WERI-Rb-1 (cell line): ENCODE results near the gene POLDIP3.

Experiments
- DNase-seq: peaks from one replicate; pipeline ENCODE4 v3.0.0-alpha.2; 2020
- H3K27ac ChIP-seq: fragments of 250-450 bp; sonication (Bioruptor Pico); 2 replicates; pipeline ENCODE4 v1.5.1; 2020; ENCODE audit warnings: mild to moderate bottlenecking, moderate library complexity
- H3K27me3 ChIP-seq: fragments of 250-450 bp; sonication (Bioruptor Pico); 2 replicates; pipeline ENCODE4 v1.5.1; 2021; ENCODE audit warnings: mild to moderate bottlenecking, low read depth, moderate library complexity; ENCODE audit not compliant: insufficient read depth, severe bottlenecking
- H3K36me3 ChIP-seq: fragments of 250-450 bp; sonication (Bioruptor Pico); 2 replicates; pipeline ENCODE4 v1.5.1; 2020; ENCODE audit warnings: mild to moderate bottlenecking, moderate library complexity
- H3K4me3 ChIP-seq: 2 replicates; pipeline ENCODE4 v1.5.1; 2011; ENCODE audit warnings: low read depth, mild to moderate bottlenecking, control low read depth, low read length
- H3K9me3 ChIP-seq: fragments of 250-450 bp; sonication (Bioruptor Pico); 2 replicates; pipeline ENCODE4 v1.5.1; 2021; ENCODE audit warnings: mild to moderate bottlenecking, moderate library complexity; ENCODE audit not compliant: severe bottlenecking
- CTCF ChIP-seq: IDR thresholded peaks from 2 replicates; pipeline ENCODE4 v1.5.1; 2011; ENCODE audit warnings: low read depth, mild to moderate bottlenecking, control low read depth, inconsistent platforms, low read length

The POLDIP3 gene

GRCh38 chr22:42591987-42592386 is 22.7 kb downstream of the POLDIP3 start:
- H3K9me3 ChIP-seq = no peaks in the 10 kb centered on the region
- no peak for TF ChIP-seq CTCF

DNA sequence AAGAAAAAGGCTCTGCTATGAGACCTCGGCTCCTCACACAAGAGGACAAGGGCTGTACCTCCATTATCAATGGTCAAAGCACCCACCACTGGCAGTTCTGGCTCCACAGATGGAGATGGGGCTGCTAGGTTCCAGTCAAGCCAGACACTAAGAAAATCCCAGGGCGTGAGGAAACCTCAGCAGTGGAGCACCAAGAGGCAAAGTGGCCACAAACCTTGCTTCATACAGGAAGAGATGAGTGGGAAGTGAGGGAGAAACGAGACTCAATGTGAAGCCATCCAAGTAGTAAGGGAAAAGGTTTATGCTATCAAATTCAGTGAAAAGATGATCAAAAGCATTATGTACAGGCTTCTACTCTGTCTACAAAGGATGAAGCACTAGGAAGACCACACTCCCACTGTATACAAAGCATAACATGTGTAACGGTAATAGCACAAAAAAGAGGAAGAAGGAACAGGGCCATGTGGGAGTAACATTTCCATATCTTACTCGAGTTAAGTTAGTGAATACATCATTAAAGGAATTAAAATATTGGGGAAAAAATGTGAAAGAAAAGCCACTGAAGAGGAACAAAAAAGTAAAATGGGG is 27.0 kb downstream of the POLDIP3 start:
- no peak for TF ChIP-seq CTCF
- H3K4me3 ChIP-seq = no peak overlapping the region
- no peaks in the 10 kb centered on the region for H3K27me3 ChIP-seq
- H3K27ac ChIP-seq = no peak overlapping the region
- DNase-seq = no peak
- H3K36me3 ChIP-seq = peaks cover 77% of the 10 kb centered on the region
- no peaks in the 10 kb centered on the region for H3K9me3 ChIP-seq

More at GRCh38 chr22:42591987-42592386, 22.7 kb downstream of the POLDIP3 start:
- Histone ChIP-seq H3K27ac (no peak overlapping the region), H3K27me3 (no peaks in the 10 kb centered on the region), H3K36me3 (peaks cover 86% of the 10 kb centered on the region), H3K4me3 (no peak overlapping the region)
- DNase-seq = no peak

DNA sequence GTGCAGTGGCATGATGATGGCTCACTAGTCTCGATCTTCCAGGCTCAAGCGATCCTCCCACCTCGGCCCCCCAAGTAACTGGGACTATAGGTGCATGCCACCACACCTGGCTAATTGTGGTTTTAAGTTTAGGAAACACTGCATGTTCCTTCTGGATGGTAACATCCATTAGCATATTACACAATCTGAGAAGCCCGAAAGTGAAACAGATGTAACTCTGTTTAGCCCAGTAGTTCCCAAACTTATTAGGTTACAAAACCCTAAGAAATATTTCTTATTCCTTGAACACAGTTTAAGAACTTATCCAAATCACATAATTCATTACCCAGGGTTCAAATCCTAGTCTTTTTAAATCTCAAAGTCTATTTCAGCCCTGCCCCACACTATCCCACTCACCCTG is 28.3 kb downstream of the POLDIP3 start:
- H3K36me3 ChIP-seq = peaks cover 66% of the 10 kb centered on the region
- H3K4me3 ChIP-seq = no peak overlapping the region
- no peak for TF ChIP-seq CTCF
- no peak overlapping the region for H3K27ac ChIP-seq
- H3K9me3 ChIP-seq = no peaks in the 10 kb centered on the region
- DNase-seq = no peak
- H3K27me3 ChIP-seq = no peaks in the 10 kb centered on the region

- no peak overlapping the region for H3K4me3 ChIP-seq
- TF ChIP-seq CTCF = no peak
- H3K9me3 ChIP-seq = no peaks in the 10 kb centered on the region
- H3K36me3 ChIP-seq = peaks cover 57% of the 10 kb centered on the region
- no peak overlapping the region for H3K27ac ChIP-seq
- DNase-seq = no peak
- H3K27me3 ChIP-seq = no peaks in the 10 kb centered on the region
Measured at GRCh38 chr22:42585096-42585495, 29.6 kb downstream of the POLDIP3 start.

- Histone ChIP-seq H3K36me3 (peaks cover 57% of the 10 kb centered on the region), H3K9me3 (no peaks in the 10 kb centered on the region), H3K27ac (no peak overlapping the region), H3K27me3 (no peaks in the 10 kb centered on the region), H3K4me3 (no peak overlapping the region)
- DNase-seq = no peak
- TF ChIP-seq CTCF = no peak
Measured at GRCh38 chr22:42584364-42584940, 30.2 kb downstream of the POLDIP3 start.

DNA sequence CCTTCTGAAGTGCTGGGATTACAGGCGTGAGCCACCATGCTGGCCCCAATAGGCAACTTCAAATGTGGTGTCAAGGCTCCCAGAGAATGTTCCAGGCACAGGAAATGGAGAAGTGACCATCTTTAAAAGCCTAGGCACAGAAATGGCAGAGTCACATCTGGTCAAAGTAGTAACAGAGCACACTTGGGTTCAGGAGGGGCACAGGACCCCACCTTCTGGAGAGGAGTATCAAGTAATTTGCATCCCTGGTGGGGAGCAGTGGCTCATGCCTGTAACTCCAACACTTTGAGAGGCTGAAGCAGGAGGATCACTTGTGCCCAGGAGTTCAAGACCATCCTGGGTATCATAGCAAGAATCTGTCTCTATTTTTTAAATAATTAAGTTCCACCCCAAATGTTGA is 31.7 kb downstream of the POLDIP3 start:
- H3K9me3 ChIP-seq = no peaks in the 10 kb centered on the region
- no peak for DNase-seq
- no peak for TF ChIP-seq CTCF
- no peak overlapping the region for H3K4me3 ChIP-seq
- peaks cover 56% of the 10 kb centered on the region for H3K36me3 ChIP-seq
- no peak overlapping the region for H3K27ac ChIP-seq
- no peaks in the 10 kb centered on the region for H3K27me3 ChIP-seq
